Measurements from ENCODE around the gene TULP4. TPM values are rescaled to one million over a fixed set of nuclear protein-coding genes. Genes with fewer than 3 reads are reported as not detected.
A peak's percentile ranks its signal among the peaks of the same experiment; 100 is the strongest.

Gene TULP4
- total and polyA plus RNA-seq, 2 donors (not counting 1 experiment from before 2014, with no cell fraction given) = 16.8 to 88.2 TPM

DNA sequence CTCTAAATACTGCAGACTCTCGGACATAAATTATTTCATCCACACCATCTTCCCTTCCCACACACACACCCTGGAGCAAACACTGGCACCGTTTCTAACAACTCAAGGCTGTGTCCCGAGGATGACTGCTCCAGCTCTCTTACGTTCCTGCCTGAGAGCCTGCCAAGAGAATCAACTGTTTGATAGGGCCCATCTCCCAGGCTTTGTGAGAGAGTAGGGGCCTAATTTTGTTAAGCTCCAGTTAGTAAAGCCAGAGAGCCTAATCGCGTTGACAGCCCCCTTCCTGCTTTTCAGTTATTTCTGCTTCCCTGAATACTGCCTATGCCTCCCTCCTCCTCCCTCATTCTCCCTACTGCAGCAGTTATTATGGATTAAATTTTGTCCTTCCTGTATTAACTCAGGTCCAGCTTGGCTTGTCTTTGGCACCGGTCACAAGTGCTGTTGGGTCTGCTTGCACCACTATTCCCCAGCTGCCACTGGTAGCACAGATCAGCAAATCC is 129.5 kb downstream of the TULP4 start:
- H4K20me1 ChIP-seq (ENCODE audit: control insufficient read depth, extremely low read depth, insufficient read depth, low read length) = no peaks in the 10 kb centered on the region

DNA sequence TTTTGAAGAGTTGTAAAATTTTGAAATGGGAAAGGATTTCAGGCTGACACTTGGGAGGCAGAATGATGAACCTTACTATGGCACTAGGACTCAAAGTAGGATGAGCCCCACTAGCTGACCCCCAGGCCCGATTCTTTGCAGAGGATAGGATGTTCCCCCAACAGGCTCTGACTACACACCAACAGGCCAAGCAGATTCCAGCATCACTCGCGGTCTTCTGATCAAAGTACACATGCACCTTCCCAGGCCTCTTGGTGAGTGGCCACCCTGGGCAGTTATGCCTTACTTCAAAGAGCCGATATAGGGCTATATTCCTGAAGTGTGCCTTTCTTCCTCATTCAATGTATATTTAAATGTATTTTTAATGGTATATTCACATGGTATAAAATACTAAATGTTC is 130.0 kb downstream of the TULP4 start:
- Histone ChIP-seq H2AFZ (ENCODE audit: low read length) (no peak overlapping the region), H3K4me1 (ENCODE audit: control insufficient read depth, extremely low read depth, insufficient read depth, low read length) (no peaks in the 10 kb centered on the region), H3K9me3 (ENCODE audit: control insufficient read depth, insufficient read depth, low read depth, low read length) (no peaks in the 10 kb centered on the region), H4K20me1 (ENCODE audit: control insufficient read depth, extremely low read depth, insufficient read depth, low read length) (no peaks in the 10 kb centered on the region), H3K9ac (ENCODE audit: insufficient read depth, low read length) (no peak overlapping the region), H3K27ac (ENCODE audit: insufficient read depth, low read length) (no peak overlapping the region), H3K36me3 (ENCODE audit: control insufficient read depth, insufficient read depth, low read length) (no peaks in the 10 kb centered on the region), H3K27me3 (ENCODE audit: control insufficient read depth, insufficient read depth, low read length) (no peaks in the 10 kb centered on the region), H3K4me3 (replicated peaks in 1 of 4; ENCODE audit: control extremely low read depth in 1 of 4, insufficient read depth in 1 of 4, low read depth in 3 of 4, low read length in 4 of 4) (no peak overlapping the region), H3K79me2 (ENCODE audit: control insufficient read depth, insufficient read depth, low read length) (no peaks in the 10 kb centered on the region), H3K4me2 (ENCODE audit: extremely low read depth, insufficient read depth, low read length) (no peak overlapping the region)
- TF ChIP-seq EZH2 (IDR thresholded peaks at IDR 0.05; ENCODE audit: low read length, missing control alignments) = no peak
- TF ChIP-seq CTCF (conservative IDR thresholded peaks at IDR 0.05 in 1 of 2, IDR thresholded peaks at IDR 0.05 in 1 of 2; ENCODE audit: low read depth in 1 of 2, low read length in 2 of 2) = no peak
- no peak for DNase-seq (ENCODE audit: low read depth in 2 of 2)

More for the DNA sequence above, 129.5 kb downstream of the TULP4 start:
- Histone ChIP-seq H3K27ac (ENCODE audit: insufficient read depth, low read length) (no peak overlapping the region), H3K9ac (ENCODE audit: insufficient read depth, low read length) (no peak overlapping the region), H3K4me2 (ENCODE audit: extremely low read depth, insufficient read depth, low read length) (no peak overlapping the region), H3K36me3 (ENCODE audit: control insufficient read depth, insufficient read depth, low read length) (no peaks in the 10 kb centered on the region), H3K79me2 (ENCODE audit: control insufficient read depth, insufficient read depth, low read length) (no peaks in the 10 kb centered on the region), H3K4me3 (replicated peaks in 1 of 4; ENCODE audit: control extremely low read depth in 1 of 4, insufficient read depth in 1 of 4, low read depth in 3 of 4, low read length in 4 of 4) (no peak overlapping the region), H3K27me3 (ENCODE audit: control insufficient read depth, insufficient read depth, low read length) (no peaks in the 10 kb centered on the region), H3K9me3 (ENCODE audit: control insufficient read depth, insufficient read depth, low read depth, low read length) (no peaks in the 10 kb centered on the region), H2AFZ (ENCODE audit: low read length) (no peak overlapping the region), H3K4me1 (ENCODE audit: control insufficient read depth, extremely low read depth, insufficient read depth, low read length) (no peaks in the 10 kb centered on the region)
- no peak for TF ChIP-seq CTCF (conservative IDR thresholded peaks at IDR 0.05 in 1 of 2, IDR thresholded peaks at IDR 0.05 in 1 of 2; ENCODE audit: low read depth in 1 of 2, low read length in 2 of 2)
- TF ChIP-seq EZH2 (IDR thresholded peaks at IDR 0.05; ENCODE audit: low read length, missing control alignments) = no peak
- DNase-seq (ENCODE audit: low read depth in 2 of 2) = peak; percentile 11 to 53

GRCh38 chr6:158445426-158446085 is 133.3 kb downstream of the TULP4 start:
- Histone ChIP-seq H3K9me3 (ENCODE audit: control insufficient read depth, insufficient read depth, low read depth, low read length) (no peaks in the 10 kb centered on the region), H3K4me3 (replicated peaks in 1 of 4; ENCODE audit: control extremely low read depth in 1 of 4, insufficient read depth in 1 of 4, low read depth in 3 of 4, low read length in 4 of 4) (no peak overlapping the region), H3K79me2 (ENCODE audit: control insufficient read depth, insufficient read depth, low read length) (no peaks in the 10 kb centered on the region), H2AFZ (ENCODE audit: low read length) (no peak overlapping the region), H3K27ac (ENCODE audit: insufficient read depth, low read length) (no peak overlapping the region), H4K20me1 (ENCODE audit: control insufficient read depth, extremely low read depth, insufficient read depth, low read length) (no peaks in the 10 kb centered on the region), H3K27me3 (ENCODE audit: control insufficient read depth, insufficient read depth, low read length) (no peaks in the 10 kb centered on the region), H3K4me2 (ENCODE audit: extremely low read depth, insufficient read depth, low read length) (no peak overlapping the region), H3K9ac (ENCODE audit: insufficient read depth, low read length) (no peak overlapping the region), H3K36me3 (ENCODE audit: control insufficient read depth, insufficient read depth, low read length) (no peaks in the 10 kb centered on the region), H3K4me1 (ENCODE audit: control insufficient read depth, extremely low read depth, insufficient read depth, low read length) (no peaks in the 10 kb centered on the region)
- DNase-seq (ENCODE audit: low read depth in 2 of 2) = peak in 1 of 2 donors; percentile 66
- no peak for TF ChIP-seq CTCF (conservative IDR thresholded peaks at IDR 0.05 in 1 of 2, IDR thresholded peaks at IDR 0.05 in 1 of 2; ENCODE audit: low read depth in 1 of 2, low read length in 2 of 2)
- TF ChIP-seq EZH2 (IDR thresholded peaks at IDR 0.05; ENCODE audit: low read length, missing control alignments) = no peak

All from fibroblast of lung (primary cell).